ENCODE data around the gene ITFG1.

GRCh38 chr16:47488051-47488450 is 27.2 kb upstream of the ITFG1 start:
- TF ChIP-seq POLR2A (IDR thresholded peaks at IDR 0.05) (no peak), CTCF (IDR thresholded peaks at IDR 0.05) (no peak)

Data from right lobe of liver (tissue), 4 donors.